PC-3 (cell line): ENCODE measurements around the gene CAPN5.

Experiments used
- CTCF ChIP-seq: fragments of 300-600 bp; sonication (generic); conservative IDR thresholded peaks from 2 replicates; pipeline ENCODE4 v1.5.1; 2017; ENCODE audit warnings: antibody characterized with exemption, low read depth, mild to moderate bottlenecking, low read length
- EZH2 ChIP-seq: fragments of 300-600 bp; sonication (generic); IDR thresholded peaks from one replicate; pipeline ENCODE4 v1.6.1; 2017; ENCODE audit warnings: antibody characterized with exemption, mild to moderate bottlenecking, low read length; ENCODE audit not compliant: unreplicated experiment

- TF ChIP-seq CTCF = no peak
- no peak for TF ChIP-seq EZH2
Observed at GRCh38 chr11:77031599-77031998, 35.2 kb upstream of the CAPN5 start.
